Mesenchymal stem cell (in vitro differentiated cells and primary cell): ENCODE measurements around the gene RPS27A.
A peak's percentile ranks its signal among the peaks of the same experiment; 100 is the strongest.
"Not testable (repeated sequence)": the region's sequence is repeated elsewhere in the genome, so short reads cannot be mapped to it uniquely, and the experiment has no call there.

Experiments used
- DNase-seq: peaks from one replicate; pipeline ENCODE4 v3.0.0-alpha.2; 2013
- H2AFZ ChIP-seq: one replicate; pipeline ENCODE4 v1.6.1; 2013; ENCODE audit warnings: low read depth, mild to moderate bottlenecking, control low read depth, inconsistent platforms, low read length, moderate library complexity
- H2AK5ac ChIP-seq: 2 replicates; pipeline ENCODE4 v1.6.1; 2013; ENCODE audit warnings: low read length, moderate library complexity, mild to moderate bottlenecking, inconsistent platforms; ENCODE audit not compliant: severe bottlenecking
- H2BK120ac ChIP-seq: one replicate; pipeline ENCODE4 v1.6.1; 2013; ENCODE audit warnings: low read depth, mild to moderate bottlenecking, inconsistent platforms, low read length, moderate library complexity
- H2BK12ac ChIP-seq, 2 experiments: one replicate each; pipeline ENCODE4 v1.6.1; 2013; ENCODE audit warnings: inconsistent platforms in 2 of 2, low read length in 2 of 2, mild to moderate bottlenecking in 2 of 2, moderate library complexity in 2 of 2, control low read depth in 1 of 2
- H2BK15ac ChIP-seq: one replicate; pipeline ENCODE4 v1.6.1; 2013; ENCODE audit warnings: mild to moderate bottlenecking, low read depth, inconsistent platforms; ENCODE audit not compliant: poor library complexity, severe bottlenecking
- H2BK5ac ChIP-seq: 2 replicates; pipeline ENCODE4 v1.6.1; 2013; ENCODE audit warnings: low read depth, mild to moderate bottlenecking, low read length, control low read depth, inconsistent platforms; ENCODE audit not compliant: poor library complexity, severe bottlenecking
- H3K14ac ChIP-seq, 2 experiments: one replicate each; pipeline ENCODE4 v1.6.1; 2013; ENCODE audit warnings: inconsistent platforms in 2 of 2, low read length in 2 of 2, control low read depth in 1 of 2, mild to moderate bottlenecking in 1 of 2, moderate library complexity in 1 of 2
- H3K18ac ChIP-seq, 2 experiments: one replicate each; pipeline ENCODE4 v1.6.1; 2013; ENCODE audit warnings: inconsistent platforms in 2 of 2, low read length in 2 of 2, control low read depth in 1 of 2, low read depth in 1 of 2, mild to moderate bottlenecking in 1 of 2
- H3K23ac ChIP-seq, 2 experiments: one replicate each; pipeline ENCODE4 v1.6.1; 2013; ENCODE audit warnings: inconsistent platforms in 2 of 2, low read length in 2 of 2, mild to moderate bottlenecking in 2 of 2, moderate library complexity in 2 of 2, control low read depth in 1 of 2
- H3K27ac ChIP-seq: 2 replicates; pipeline ENCODE4 v1.5.1; 2013; ENCODE audit warnings: mild to moderate bottlenecking, moderate library complexity, low read length, control low read depth, inconsistent platforms; ENCODE audit not compliant: poor library complexity, severe bottlenecking
- H3K27me3 ChIP-seq, 2 experiments: 2 replicates each; pipeline versions ENCODE4 v1.6.1 to v1.7.0; 2013; ENCODE audit warnings: low read length in 2 of 2, mild to moderate bottlenecking in 2 of 2, moderate library complexity in 2 of 2, control low read depth in 1 of 2, inconsistent platforms in 1 of 2; ENCODE audit not compliant: control insufficient read depth in 1 of 2, insufficient read depth in 1 of 2
- H3K36me3 ChIP-seq, 2 experiments: 2 replicates each; pipeline versions ENCODE4 v1.6.1 to v1.7.0; 2013; ENCODE audit warnings: low read length in 2 of 2, control low read depth in 1 of 2, inconsistent platforms in 1 of 2, low read depth in 1 of 2, mild to moderate bottlenecking in 1 of 2; ENCODE audit not compliant: insufficient read depth in 2 of 2, control insufficient read depth in 1 of 2
- H3K4ac ChIP-seq, 2 experiments: one replicate each; pipeline ENCODE4 v1.6.1; 2013; ENCODE audit warnings: inconsistent platforms in 2 of 2, low read length in 2 of 2, mild to moderate bottlenecking in 2 of 2, moderate library complexity in 2 of 2, control low read depth in 1 of 2, low read depth in 1 of 2
- H3K4me1 ChIP-seq: 2 replicates; pipeline ENCODE4 v1.6.1; 2013; ENCODE audit warnings: low read depth, low read length, control low read depth; ENCODE audit not compliant: control insufficient read depth, insufficient read depth
- H3K4me2 ChIP-seq: 2 replicates; pipeline ENCODE4 v1.6.1; 2013; ENCODE audit warnings: low read length, mild to moderate bottlenecking, inconsistent platforms; ENCODE audit not compliant: poor library complexity, severe bottlenecking
- H3K4me3 ChIP-seq, 2 experiments: 2 replicates each; pipeline versions ENCODE4 v1.5.1 to v1.7.0; 2013; ENCODE audit warnings: low read length in 2 of 2, mild to moderate bottlenecking in 2 of 2, control low read depth in 1 of 2, low read depth in 1 of 2; ENCODE audit not compliant: insufficient read depth in 1 of 2
- H3K79me1 ChIP-seq: replicated peaks from 2 replicates; pipeline ENCODE4 v1.6.1; 2013; ENCODE audit warnings: mild to moderate bottlenecking, control low read depth, low read length, inconsistent platforms; ENCODE audit not compliant: poor library complexity, severe bottlenecking
- H3K9ac ChIP-seq: 2 replicates; pipeline ENCODE4 v1.7.0; 2013; ENCODE audit warnings: mild to moderate bottlenecking, low read length, moderate library complexity
- H3K9me3 ChIP-seq: 2 replicates; pipeline ENCODE4 v1.7.0; 2013; ENCODE audit warnings: mild to moderate bottlenecking, low read length; ENCODE audit not compliant: control insufficient read depth
- H4K8ac ChIP-seq: one replicate; pipeline ENCODE4 v1.6.1; 2013; ENCODE audit warnings: inconsistent platforms, mild to moderate bottlenecking, low read length, moderate library complexity
- H4K91ac ChIP-seq: one replicate; pipeline ENCODE4 v1.6.1; 2013; ENCODE audit warnings: mild to moderate bottlenecking, low read length, inconsistent platforms
- WGBS: methylation state at CpG from one replicate; pipeline ENCODE4 v1.1.7; 2013; ENCODE audit warnings: mixed read lengths; 5-methylcytosine and 5-hydroxymethylcytosine counted together

Gene RPS27A

DNA sequence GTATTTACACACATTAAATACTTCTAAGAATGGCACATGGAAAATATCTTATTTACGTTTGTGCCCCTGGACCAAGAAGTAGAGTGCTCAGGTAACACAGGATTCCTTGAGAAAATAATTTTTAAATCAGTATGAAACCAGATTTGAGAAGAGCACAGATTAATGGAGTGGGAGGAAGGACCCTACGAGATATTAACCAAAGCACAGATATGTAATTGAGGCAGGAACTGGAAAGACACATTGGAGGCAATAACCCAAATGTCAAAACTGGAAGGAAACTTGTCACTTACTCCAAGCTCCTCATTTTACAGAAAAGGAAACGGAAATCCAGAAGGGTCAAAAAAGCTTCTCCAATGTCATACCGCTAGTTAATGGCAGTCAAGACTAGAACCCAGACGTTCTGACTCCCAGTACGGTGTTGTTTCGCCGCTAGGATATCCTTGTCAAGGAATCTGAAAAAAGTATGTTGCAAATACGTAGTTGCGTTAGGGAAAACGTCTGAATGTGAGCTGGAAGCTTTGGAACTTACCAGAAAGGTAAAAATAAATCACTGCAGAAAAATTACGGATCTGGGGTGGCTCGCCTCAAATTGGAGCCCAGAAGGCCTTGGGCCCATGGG lies 35.9 kb downstream of the RPS27A start:
- Histone ChIP-seq H3K4ac (peak overlapping the region; percentile 79 to 97), H3K36me3 (peaks cover 12 to 38% of the 10 kb centered on the region in 2 experiments), H2AFZ (peak overlapping the region; percentile 99), H2AK5ac (no peak overlapping the region), H3K14ac (no peak overlapping the region), H3K4me2 (peak overlapping the region; percentile 91), H2BK15ac (no peak overlapping the region), H4K8ac (peak overlapping the region; percentile 93), H3K9ac (peak overlapping the region; percentile 97), H3K4me3 (peak overlapping the region; percentile 62 to 94), H2BK120ac (no peak overlapping the region), H3K27ac (no peak overlapping the region), H2BK5ac (no peak overlapping the region), H3K9me3 (no peaks in the 10 kb centered on the region), H3K79me1 (peaks cover 6% of the 10 kb centered on the region), H3K4me1 (peaks cover 2% of the 10 kb centered on the region), H4K91ac (peak overlapping the region; percentile 40), H3K23ac (no peak overlapping the region), H3K18ac (no peak overlapping the region), H3K27me3 (no peaks in the 10 kb centered on the region), H2BK12ac (no peak overlapping the region)
- WGBS: 36% methylated on average over 13 of the region's 13 CpGs
- no peak for DNase-seq

DNA sequence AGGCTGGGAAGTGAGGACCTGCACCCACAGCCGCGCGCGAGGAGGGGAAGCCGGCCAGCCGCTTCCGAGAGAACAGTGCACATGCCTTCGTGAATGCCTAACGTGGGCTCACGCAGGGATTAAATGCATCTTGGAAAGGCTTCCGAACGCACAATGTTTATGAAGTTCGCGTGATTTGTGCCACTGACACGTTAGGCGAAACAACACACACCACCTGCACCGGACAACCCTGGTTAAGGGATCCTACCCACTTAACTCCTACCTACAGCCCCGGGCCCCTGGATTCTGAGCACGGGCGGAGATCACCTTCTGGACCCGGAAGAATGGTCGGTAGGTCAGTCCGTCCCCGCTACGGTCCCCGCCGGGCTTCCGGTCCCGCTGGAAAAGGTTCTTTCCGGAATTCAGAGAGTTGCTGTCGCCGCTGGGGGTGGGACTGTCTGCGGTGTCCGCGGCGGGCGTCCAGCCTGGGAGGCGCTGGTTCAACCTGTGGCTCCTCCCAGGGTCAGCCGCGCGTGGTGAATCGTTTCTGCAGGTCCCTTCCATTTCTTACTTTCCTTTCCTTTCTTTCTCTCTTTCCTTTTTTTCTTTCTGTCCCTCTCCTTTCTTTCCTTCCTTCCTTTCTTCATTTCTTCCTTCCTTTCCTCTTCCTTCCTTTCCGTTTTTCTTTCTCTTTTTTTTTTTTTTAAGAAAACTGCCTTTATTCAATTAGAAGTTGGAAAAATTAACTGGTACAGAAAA lies 36.6 kb downstream of the RPS27A start, which contains the start of gene MTIF2:
TSS of gene MTIF2 (minus strand) at position 325 of the 738 bp plus-strand sequence. CDS start 5,373 bp downstream, outside the sequence.
- peak within 1 kb of the TSS; percentile 91 for H3K4me2 ChIP-seq
- H3K27me3 ChIP-seq: no peaks in the 10 kb centered on the region
- peak within 1 kb of the TSS; percentile 93 for H4K8ac ChIP-seq
- H2AK5ac ChIP-seq: no peak within 1 kb of the TSS
- H3K18ac ChIP-seq: peak within 1 kb of the TSS; percentile 59 to 87
- H3K23ac ChIP-seq: peak within 1 kb of the TSS in 1 of 2 experiments; percentile 73
- no peaks in the 10 kb centered on the region for H3K9me3 ChIP-seq
- no peak within 1 kb of the TSS for H2BK12ac ChIP-seq
- H2BK120ac ChIP-seq: no peak within 1 kb of the TSS
- peaks cover 2% of the 10 kb centered on the region for H3K4me1 ChIP-seq
- peak within 1 kb of the TSS in 1 of 2 experiments; percentile 96 for H3K14ac ChIP-seq
- peak within 1 kb of the TSS; percentile 40 for H4K91ac ChIP-seq
- under 1% methylated on average over 42 of the region's 43 CpGs for WGBS
- peak within 1 kb of the TSS; percentile 62 to 94 for H3K4me3 ChIP-seq
- peak within 1 kb of the TSS; percentile 97 for H3K9ac ChIP-seq
- H2AFZ ChIP-seq: peak within 1 kb of the TSS; percentile 99
- H3K36me3 ChIP-seq: peaks cover 9 to 32% of the 10 kb centered on the region in 2 experiments
- peak; percentile 96 for DNase-seq
- H3K27ac ChIP-seq: peak within 1 kb of the TSS; percentile 76
- no peak within 1 kb of the TSS for H2BK5ac ChIP-seq
- H3K79me1 ChIP-seq: peaks cover 5% of the 10 kb centered on the region
- H2BK15ac ChIP-seq: no peak within 1 kb of the TSS
- H3K4ac ChIP-seq: peak within 1 kb of the TSS; percentile 79 to 97

- H2BK12ac ChIP-seq: no peak overlapping the region
- no peaks in the 10 kb centered on the region for H3K9me3 ChIP-seq
- no peak overlapping the region for H2BK5ac ChIP-seq
Observed at GRCh38 chr2:55269645-55269990, 37.1 kb downstream of the RPS27A start.

DNA sequence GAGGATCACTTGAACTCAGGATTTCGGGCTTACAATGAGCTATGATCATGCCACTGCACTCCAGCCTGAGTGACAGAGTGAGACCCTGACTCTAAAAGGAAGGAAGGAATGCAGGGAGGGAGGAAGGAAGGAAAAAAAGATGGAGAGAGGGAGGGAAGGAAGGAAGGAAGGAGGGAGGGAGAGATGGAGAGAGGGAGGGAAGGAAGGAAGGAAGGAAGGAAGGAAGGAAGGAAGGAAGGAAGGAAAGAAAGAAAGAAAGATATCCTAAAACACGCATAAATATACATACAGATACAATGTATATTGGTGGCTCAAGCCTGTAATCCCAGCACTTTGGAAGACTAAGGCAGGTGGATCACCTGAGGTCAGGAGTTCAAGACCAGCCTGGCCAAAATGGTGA lies 41.9 kb downstream of the RPS27A start:
- H3K4me3 ChIP-seq, H2AK5ac ChIP-seq, H4K91ac ChIP-seq: not testable (repeated sequence)

More at GRCh38 chr2:55269645-55269990, 37.1 kb downstream of the RPS27A start:
- no peak overlapping the region for H2BK15ac ChIP-seq
- no peak overlapping the region for H2AK5ac ChIP-seq
- peak; percentile 25 for DNase-seq
- H3K14ac ChIP-seq: no peak overlapping the region
- H2BK120ac ChIP-seq: no peak overlapping the region
- peak overlapping the region; percentile 22 to 94 for H3K4me3 ChIP-seq
- H3K4ac ChIP-seq: peak overlapping the region in 1 of 2 experiments; percentile 40
- peak overlapping the region; percentile 63 for H3K27ac ChIP-seq
- 83% methylated on average over 7 of the region's 7 CpGs for WGBS
- peak overlapping the region; percentile 85 for H2AFZ ChIP-seq
- H4K8ac ChIP-seq: peak overlapping the region; percentile 90
- peaks cover 3% of the 10 kb centered on the region for H3K79me1 ChIP-seq
- peaks cover 7 to 26% of the 10 kb centered on the region in 2 experiments for H3K36me3 ChIP-seq
- peak overlapping the region; percentile 82 for H3K4me2 ChIP-seq
- H4K91ac ChIP-seq: no peak overlapping the region
- H3K9ac ChIP-seq: peak overlapping the region; percentile 97
- no peak overlapping the region for H3K23ac ChIP-seq
- peaks cover 2% of the 10 kb centered on the region for H3K4me1 ChIP-seq
- peak overlapping the region in 1 of 2 experiments; percentile 59 for H3K18ac ChIP-seq
- no peaks in the 10 kb centered on the region for H3K27me3 ChIP-seq

More for the DNA sequence above, 41.9 kb downstream of the RPS27A start:
- H3K27me3 ChIP-seq, H3K9ac ChIP-seq, H3K79me1 ChIP-seq, H3K9me3 ChIP-seq, H3K4me1 ChIP-seq, H3K27ac ChIP-seq, H3K36me3 ChIP-seq, H4K8ac ChIP-seq, DNase-seq, H2BK12ac ChIP-seq, H3K4ac ChIP-seq, H2BK120ac ChIP-seq, H2BK15ac ChIP-seq, H2AFZ ChIP-seq, H3K23ac ChIP-seq, H3K18ac ChIP-seq, H3K4me2 ChIP-seq, H3K14ac ChIP-seq, H2BK5ac ChIP-seq: not testable (repeated sequence)
- WGBS: 100% methylated on average over 2 of the region's 2 CpGs
